Measurements from ENCODE around the gene NTN4.

GRCh38 chr12:95838125-95838524 is 47.6 kb upstream of the NTN4 start:
- TF ChIP-seq, protein P1, sequence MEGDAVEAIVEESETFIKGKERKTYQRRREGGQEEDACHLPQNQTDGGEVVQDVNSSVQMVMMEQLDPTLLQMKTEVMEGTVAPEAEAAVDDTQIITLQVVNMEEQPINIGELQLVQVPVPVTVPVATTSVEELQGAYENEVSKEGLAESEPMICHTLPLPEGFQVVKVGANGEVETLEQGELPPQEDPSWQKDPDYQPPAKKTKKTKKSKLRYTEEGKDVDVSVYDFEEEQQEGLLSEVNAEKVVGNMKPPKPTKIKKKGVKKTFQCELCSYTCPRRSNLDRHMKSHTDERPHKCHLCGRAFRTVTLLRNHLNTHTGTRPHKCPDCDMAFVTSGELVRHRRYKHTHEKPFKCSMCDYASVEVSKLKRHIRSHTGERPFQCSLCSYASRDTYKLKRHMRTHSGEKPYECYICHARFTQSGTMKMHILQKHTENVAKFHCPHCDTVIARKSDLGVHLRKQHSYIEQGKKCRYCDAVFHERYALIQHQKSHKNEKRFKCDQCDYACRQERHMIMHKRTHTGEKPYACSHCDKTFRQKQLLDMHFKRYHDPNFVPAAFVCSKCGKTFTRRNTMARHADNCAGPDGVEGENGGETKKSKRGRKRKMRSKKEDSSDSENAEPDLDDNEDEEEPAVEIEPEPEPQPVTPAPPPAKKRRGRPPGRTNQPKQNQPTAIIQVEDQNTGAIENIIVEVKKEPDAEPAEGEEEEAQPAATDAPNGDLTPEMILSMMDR (IDR thresholded peaks at IDR 0.05) = no peak
- TF ChIP-seq YY1 (IDR thresholded peaks at IDR 0.05; ENCODE audit: low read depth) (no peak), EZH2phosphoT487 (IDR thresholded peaks at IDR 0.05; ENCODE audit: borderline replicate concordance, low read depth) (no peak), NRF1 (IDR thresholded peaks at IDR 0.05; ENCODE audit: low read depth, low read length) (no peak)
